HepG2 (cell line): ENCODE measurements around the gene PTGDR. TPM values are rescaled to one million over a fixed set of nuclear protein-coding genes. Genes with fewer than 3 reads are reported as not detected.

Experiments
- ATAC-seq: fragments of 200-7000 bp; cut with Tn5 transposase; 3 replicates; pipeline ENCODE4 v1.9.1; 2020; ENCODE audit warnings: mild to moderate bottlenecking, moderate library complexity
- BruUV-seq: library from RNA; stranded (reverse); fragments of 400-500 nt; replicated peaks from 2 replicates; lab custom pipeline; 2021; lab: Mats Ljungman, UMichigan
- CTCF ChIA-PET: fragments of 300-600 bp; formaldehyde crosslinking; extraction: SDS; loops from one replicate; lab custom pipeline; 2021; ENCODE audit warnings: low total read pairs, inconsistent platforms, low intra/inter-chr PET ratio; lab: Yijun Ruan, JAX
- POLR2A ChIA-PET: fragments of 350-600 bp; sonication (Branson Sonifier 250); formaldehyde crosslinking; loops from one replicate; lab custom pipeline; 2020; ENCODE audit warnings: antibody characterized with exemption, inconsistent platforms; lab: Yijun Ruan, JAX
- DNase-seq: peaks from one replicate; pipeline ENCODE4 v3.0.0-alpha.2; 2015; ENCODE audit warnings: low spot score
- FAIRE-seq: peaks from 3 replicates; lab custom pipeline; 2011; peaks lifted over from hg19 to GRCh38; lab: Jason Lieb, UNC
- H2AFZ ChIP-seq: one replicate; pipeline ENCODE4 v1.6.1; 2011; ENCODE audit warnings: low read length, inconsistent platforms
- H3K27ac ChIP-seq: fragments of 300-600 bp; 3 replicates; pipeline ENCODE4 v1.8.0; 2011; ENCODE audit warnings: mixed run types, mild to moderate bottlenecking, mixed read lengths, low read length, inconsistent platforms; ENCODE audit not compliant: insufficient read depth; ENCODE audit errors: extremely low read length
- H3K27me3 ChIP-seq, 2 experiments: fragments of 200-600 bp in 1 of 2; 2 replicates in 1 of 2; 3 replicates in 1 of 2; pipeline versions ENCODE4 v1.6.0 to v1.8.0; 2011; ENCODE audit warnings: low read length in 2 of 2, mild to moderate bottlenecking in 2 of 2, moderate library complexity in 2 of 2, inconsistent platforms in 1 of 2; ENCODE audit not compliant: insufficient read depth in 2 of 2, control insufficient read depth in 1 of 2
- H3K36me3 ChIP-seq, 2 experiments: fragments of 200-600 bp in 1 of 2; replicated peaks in 1 of 2; 2 replicates in 1 of 2; 3 replicates in 1 of 2; pipeline versions ENCODE4 v1.5.1 to v1.8.0; 2011; ENCODE audit warnings: low read length in 2 of 2, inconsistent platforms in 1 of 2; ENCODE audit not compliant: insufficient read depth in 2 of 2, control insufficient read depth in 1 of 2
- H3K4me1 ChIP-seq: 2 replicates; pipeline ENCODE4 v1.5.1; 2012; ENCODE audit warnings: low read length, inconsistent platforms; ENCODE audit not compliant: insufficient read depth
- H3K4me2 ChIP-seq: 2 replicates; pipeline ENCODE4 v1.6.0; 2011; ENCODE audit warnings: low read depth, low read length, inconsistent platforms
- H3K4me3 ChIP-seq, 3 experiments: fragments of 200-600 bp in 1 of 3; sonication (generic), shearing (Covaris generic) in 1 of 3; replicated peaks in 1 of 3; 2 replicates each; pipeline ENCODE4 v1.5.1; 2011 to 2016; ENCODE audit warnings: low read length in 3 of 3, inconsistent platforms in 2 of 3, low read depth in 2 of 3, mild to moderate bottlenecking in 2 of 3, control low read depth in 1 of 3, mixed read lengths in 1 of 3; ENCODE audit not compliant: insufficient read depth in 1 of 3
- H3K79me2 ChIP-seq: one replicate; pipeline ENCODE4 v1.6.1; 2011; ENCODE audit warnings: low read length, inconsistent platforms; ENCODE audit not compliant: insufficient read depth
- H3K9ac ChIP-seq: 2 replicates; pipeline ENCODE4 v1.6.0; 2011; ENCODE audit warnings: mild to moderate bottlenecking, low read depth, low read length, inconsistent platforms; ENCODE audit not compliant: insufficient read depth
- H3K9me3 ChIP-seq: 2 replicates; pipeline ENCODE4 v1.5.1; 2012; ENCODE audit warnings: mild to moderate bottlenecking, low read length
- H4K20me1 ChIP-seq: 2 replicates; pipeline ENCODE4 v1.6.0; 2011; ENCODE audit warnings: inconsistent platforms, mild to moderate bottlenecking, low read length, moderate library complexity; ENCODE audit not compliant: insufficient read depth
- HOXA5 ChIP-seq: sonication (generic); formaldehyde crosslinking; IDR thresholded peaks from 2 replicates; pipeline ENCODE4 v1.4.0; 2020; ENCODE audit warnings: missing genetic modification reagents
- MED8 ChIP-seq: sonication (generic); formaldehyde crosslinking; IDR thresholded peaks from 2 replicates; pipeline ENCODE4 v1.8.1; 2023; ENCODE audit warnings: mild to moderate bottlenecking, missing genetic modification reagents; ENCODE audit not compliant: insufficient replicate concordance
- MXI1 ChIP-seq: IDR thresholded peaks from 3 replicates; pipeline ENCODE4 v1.6.1; 2012; ENCODE audit warnings: low read depth, low read length, inconsistent platforms, borderline replicate concordance
- TRAFD1 ChIP-seq: sonication (generic); formaldehyde crosslinking; IDR thresholded peaks from 2 replicates; pipeline ENCODE4 v1.5.1; 2020; ENCODE audit warnings: missing genetic modification reagents, mild to moderate bottlenecking, borderline replicate concordance
- ZBTB38 ChIP-seq: sonication (generic); formaldehyde crosslinking; IDR thresholded peaks from 2 replicates; pipeline ENCODE4 v1.5.1; 2020; ENCODE audit warnings: mild to moderate bottlenecking, missing genetic modification reagents
- ZC3H13 ChIP-seq: sonication (generic); formaldehyde crosslinking; IDR thresholded peaks from 2 replicates; pipeline ENCODE4 v1.8.1; 2023; ENCODE audit warnings: mild to moderate bottlenecking, missing genetic modification reagents, moderate library complexity
- ZNF619 ChIP-seq: sonication (generic); formaldehyde crosslinking; IDR thresholded peaks from 2 replicates; pipeline ENCODE4 v1.4.0; 2020; ENCODE audit warnings: mild to moderate bottlenecking, missing genetic modification reagents
- ZNF776 ChIP-seq: sonication (generic); formaldehyde crosslinking; IDR thresholded peaks from 2 replicates; pipeline ENCODE4 v1.4.0; 2020; ENCODE audit warnings: mild to moderate bottlenecking, missing genetic modification reagents
- ZSCAN5A ChIP-seq: sonication (generic); formaldehyde crosslinking; IDR thresholded peaks from 2 replicates; pipeline ENCODE4 v1.8.0; 2022; ENCODE audit warnings: mild to moderate bottlenecking, missing genetic modification reagents, borderline replicate concordance
- WGBS: methylation state at CpG from one replicate; pipeline ENCODE4 v1.1.6; 2017; ENCODE audit warnings: low lambda C conversion rate; 5-methylcytosine and 5-hydroxymethylcytosine counted together
- in situ Hi-C: cut with HindIII; loops from 2 replicates; pipeline ENCODE4 v1.10.0; 2017; ENCODE audit warnings: low pct_unique_long_range_greater_than_20kb; ENCODE audit not compliant: extremely low pct_ligation_motif_present
- intact Hi-C: fragments of 100-400 bp; cut with micrococcal nuclease; formaldehyde crosslinking; loops from one replicate; pipeline ENCODE4 v1.10.0; 2022; ENCODE audit not compliant: unreplicated experiment
- polyA plus RNA-seq, 8 experiments: library from polyadenylated mRNA; depleted of rRNA in 3 of 8; stranded (reverse) in 7 of 8; unstranded in 1 of 8; fragments of >200 nt; fragmentation: Illumina TruSeq in 4 of 8; extraction: Trizol in 4 of 8; gene quantifications; 2 replicates each; pipeline versions ENCODE4 v1.2.1 to v1.2.3, GENCODE V29; 2011 to 2016; ENCODE audit warnings: low read depth in 4 of 8, missing spikeins in 1 of 8, mixed read lengths in 1 of 8; ENCODE audit not compliant: insufficient read depth in 1 of 8
- total RNA-seq, 5 experiments: library from RNA; depleted of rRNA; stranded (reverse); fragments of >200 nt; fragmentation: Illumina TruSeq; extraction: Trizol; gene quantifications; 2 replicates each; pipeline ENCODE4 v1.2.3, GENCODE V29; 2016; ENCODE audit warnings: low read depth in 1 of 5
- TF ChIP-seq, protein P1 (sequence below): IDR thresholded peaks from 2 replicates; pipeline ENCODE4 v1.6.1; 2016; ENCODE audit warnings: control low read depth
- TF ChIP-seq, protein P2 (sequence below): sonication (generic); formaldehyde crosslinking; IDR thresholded peaks from 2 replicates; pipeline ENCODE4 v1.5.1; 2020; ENCODE audit warnings: mild to moderate bottlenecking, moderate library complexity, missing genetic modification reagents

The PTGDR gene
- total and polyA plus RNA-seq, 2 of the 13 experiments (the other 11 are each of a cell fraction or from before 2014, with no cell fraction given), result not detected

- no peak for TF ChIP-seq TRAFD1 (CRISPR knock-in tag)
- no peak for TF ChIP-seq ZC3H13 (CRISPR knock-in tag)
- no peak for TF ChIP-seq ZSCAN5A (CRISPR knock-in tag)
- TF ChIP-seq HOXA5 (CRISPR knock-in tag), result no peak
- TF ChIP-seq ZNF776 (CRISPR knock-in tag), result no peak
- TF ChIP-seq MXI1, result no peak
- no peak for TF ChIP-seq ZBTB38 (CRISPR knock-in tag)
- no peak for TF ChIP-seq ZNF619 (CRISPR knock-in tag)
- TF ChIP-seq, all 625 proteins: peak for 0
Observed at GRCh38 chr14:52310541-52310940, 43.0 kb downstream of the PTGDR start (continued).

DNA sequence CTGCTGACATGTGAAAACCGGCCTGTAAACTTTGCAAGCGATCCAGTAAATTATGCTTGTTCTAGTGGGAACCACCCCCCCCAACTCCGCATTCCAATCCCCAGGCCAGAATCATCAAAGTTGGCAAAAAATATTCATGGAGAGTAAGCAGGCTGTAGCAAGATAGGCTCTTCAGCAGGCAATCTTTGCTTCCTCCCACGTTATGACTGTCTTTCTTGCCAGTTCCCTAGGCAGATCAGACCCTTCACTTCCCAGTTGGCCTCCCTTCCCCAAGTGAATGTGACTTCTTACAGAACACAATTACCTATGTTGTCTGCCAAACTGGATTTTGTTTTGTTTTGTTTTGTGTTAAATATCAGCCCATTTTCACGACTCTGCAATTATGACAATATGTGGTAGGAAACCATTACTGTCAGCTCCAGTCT lies 45.4 kb downstream of the PTGDR start:
- Histone ChIP-seq H3K79me2 (no peaks in the 10 kb centered on the region), H3K4me3 (no peak overlapping the region), H3K27ac (no peak overlapping the region), H3K27me3 (no peaks in the 10 kb centered on the region; a peak in 1 of 5 replicates), H2AFZ (no peak overlapping the region), H3K9ac (no peak overlapping the region), H4K20me1 (no peaks in the 10 kb centered on the region), H3K4me1 (peaks cover 5% of the 10 kb centered on the region), H3K4me2 (no peak overlapping the region), H3K36me3 (no peaks in the 10 kb centered on the region), H3K9me3 (no peaks in the 10 kb centered on the region)
- in situ Hi-C loops (no loop called here), intact Hi-C loops (no loop called here)
- TF ChIP-seq, protein P1, sequence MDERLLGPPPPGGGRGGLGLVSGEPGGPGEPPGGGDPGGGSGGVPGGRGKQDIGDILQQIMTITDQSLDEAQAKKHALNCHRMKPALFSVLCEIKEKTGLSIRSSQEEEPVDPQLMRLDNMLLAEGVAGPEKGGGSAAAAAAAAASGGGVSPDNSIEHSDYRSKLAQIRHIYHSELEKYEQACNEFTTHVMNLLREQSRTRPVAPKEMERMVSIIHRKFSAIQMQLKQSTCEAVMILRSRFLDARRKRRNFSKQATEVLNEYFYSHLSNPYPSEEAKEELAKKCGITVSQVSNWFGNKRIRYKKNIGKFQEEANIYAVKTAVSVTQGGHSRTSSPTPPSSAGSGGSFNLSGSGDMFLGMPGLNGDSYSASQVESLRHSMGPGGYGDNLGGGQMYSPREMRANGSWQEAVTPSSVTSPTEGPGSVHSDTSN, result no peak
- no peak for TF ChIP-seq MED8
- TF ChIP-seq, protein P2, sequence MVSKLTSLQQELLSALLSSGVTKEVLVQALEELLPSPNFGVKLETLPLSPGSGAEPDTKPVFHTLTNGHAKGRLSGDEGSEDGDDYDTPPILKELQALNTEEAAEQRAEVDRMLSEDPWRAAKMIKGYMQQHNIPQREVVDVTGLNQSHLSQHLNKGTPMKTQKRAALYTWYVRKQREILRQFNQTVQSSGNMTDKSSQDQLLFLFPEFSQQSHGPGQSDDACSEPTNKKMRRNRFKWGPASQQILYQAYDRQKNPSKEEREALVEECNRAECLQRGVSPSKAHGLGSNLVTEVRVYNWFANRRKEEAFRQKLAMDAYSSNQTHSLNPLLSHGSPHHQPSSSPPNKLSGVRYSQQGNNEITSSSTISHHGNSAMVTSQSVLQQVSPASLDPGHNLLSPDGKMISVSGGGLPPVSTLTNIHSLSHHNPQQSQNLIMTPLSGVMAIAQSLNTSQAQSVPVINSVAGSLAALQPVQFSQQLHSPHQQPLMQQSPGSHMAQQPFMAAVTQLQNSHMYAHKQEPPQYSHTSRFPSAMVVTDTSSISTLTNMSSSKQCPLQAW (CRISPR knock-in tag), result no peak
- BruUV-seq, result no TSS peak
- FAIRE-seq (no peak), DNase-seq (no peak), ATAC-seq (no peak)
- ChIA-PET POLR2A (no interaction called here), CTCF (no interaction called here)
- 26% methylated on average over 5 of the region's 5 CpGs for WGBS
